WTC11 (cell line): Measurements from ENCODE around the gene GNRHR. TPM values are rescaled to one million over a fixed set of nuclear protein-coding genes. Genes with fewer than 3 reads are reported as not detected.

Experiments used
- CREM ChIP-seq: sonication (generic); formaldehyde crosslinking; IDR thresholded peaks from 2 replicates; pipeline ENCODE4 v1.8.1; 2022; ENCODE audit warnings: mild to moderate bottlenecking, missing genetic modification reagents, moderate library complexity
- ELF4 ChIP-seq: sonication (generic); formaldehyde crosslinking; IDR thresholded peaks from 2 replicates; pipeline ENCODE4 v1.8.1; 2022; ENCODE audit warnings: low read depth, mild to moderate bottlenecking, moderate library complexity, missing genetic modification reagents
- FOXK1 ChIP-seq: sonication (generic); formaldehyde crosslinking; IDR thresholded peaks from 2 replicates; pipeline ENCODE4 v1.8.0; 2022; ENCODE audit warnings: mild to moderate bottlenecking, moderate library complexity, missing genetic modification reagents
- GRHL2 ChIP-seq: fragments of 250-450 bp; sonication (Bioruptor Pico); IDR thresholded peaks from 2 replicates; pipeline ENCODE4 v1.8.0; 2022; ENCODE audit warnings: mild to moderate bottlenecking, moderate library complexity; ENCODE audit not compliant: insufficient replicate concordance, severe bottlenecking
- MYBL2 ChIP-seq: sonication (generic); formaldehyde crosslinking; IDR thresholded peaks from 2 replicates; pipeline ENCODE4 v1.8.1; 2023; ENCODE audit warnings: mild to moderate bottlenecking, moderate library complexity, missing genetic modification reagents
- NFE2L1 ChIP-seq: sonication (generic); formaldehyde crosslinking; IDR thresholded peaks from 2 replicates; pipeline ENCODE4 v1.8.1; 2023; ENCODE audit warnings: missing genetic modification reagents
- PRRX2 ChIP-seq: fragments of 250-450 bp; sonication (Bioruptor Pico); IDR thresholded peaks from 2 replicates; pipeline ENCODE4 v1.8.0; 2021; ENCODE audit warnings: mild to moderate bottlenecking
- RORB ChIP-seq: fragments of 250-450 bp; sonication (Bioruptor Pico); IDR thresholded peaks from 2 replicates; pipeline ENCODE4 v1.9.0; 2021; ENCODE audit warnings: mild to moderate bottlenecking
- TCF7 ChIP-seq: sonication (generic); formaldehyde crosslinking; IDR thresholded peaks from 2 replicates; pipeline ENCODE4 v1.8.0; 2022; ENCODE audit warnings: mild to moderate bottlenecking, low read depth, missing genetic modification reagents, moderate library complexity
- TEAD1 ChIP-seq: sonication (generic); formaldehyde crosslinking; IDR thresholded peaks from 2 replicates; pipeline ENCODE4 v1.8.0; 2022; ENCODE audit warnings: mild to moderate bottlenecking, missing genetic modification reagents
- TEAD4 ChIP-seq: sonication (generic); formaldehyde crosslinking; IDR thresholded peaks from 2 replicates; pipeline ENCODE4 v1.8.0; 2022; ENCODE audit warnings: mild to moderate bottlenecking, missing genetic modification reagents
- ZNF121 ChIP-seq: sonication (generic); formaldehyde crosslinking; IDR thresholded peaks from 2 replicates; pipeline ENCODE4 v1.8.0; 2023; ENCODE audit warnings: missing genetic modification reagents
- ZNF671 ChIP-seq: fragments of 250-450 bp; sonication (Bioruptor Pico); IDR thresholded peaks from 2 replicates; pipeline ENCODE4 v1.8.0; 2021; ENCODE audit warnings: mild to moderate bottlenecking
- total RNA-seq: library from RNA; stranded (reverse); gene quantifications from 3 replicates; pipeline ENCODE4 v1.2.3, GENCODE V29; 2021
- TF ChIP-seq, protein P1 (sequence below): fragments of 250-450 bp; sonication (Bioruptor Pico); IDR thresholded peaks from 2 replicates; pipeline ENCODE4 v1.9.0; 2021; ENCODE audit warnings: mild to moderate bottlenecking, borderline replicate concordance
- TF ChIP-seq, protein P2 (sequence below): sonication (generic); formaldehyde crosslinking; IDR thresholded peaks from 2 replicates; pipeline ENCODE4 v1.8.0; 2022; ENCODE audit warnings: mild to moderate bottlenecking, missing genetic modification reagents
- TF ChIP-seq, protein P3 (sequence below): fragments of 250-450 bp; sonication (Bioruptor Pico); IDR thresholded peaks from 2 replicates; pipeline ENCODE4 v1.9.0; 2021; ENCODE audit warnings: mild to moderate bottlenecking
- TF ChIP-seq, protein P4 (sequence below): fragments of 250-450 bp; sonication (Bioruptor Pico); IDR thresholded peaks from 2 replicates; pipeline ENCODE4 v1.9.0; 2021; ENCODE audit warnings: moderate library complexity, mild to moderate bottlenecking, inconsistent platforms, borderline replicate concordance
- TF ChIP-seq, protein P5 (sequence below): sonication (generic); formaldehyde crosslinking; IDR thresholded peaks from 2 replicates; pipeline ENCODE4 v1.8.0; 2022; ENCODE audit warnings: missing genetic modification reagents
- TF ChIP-seq, protein P6 (sequence below): sonication (generic); formaldehyde crosslinking; IDR thresholded peaks from 2 replicates; pipeline ENCODE4 v1.8.1; 2022; ENCODE audit warnings: mild to moderate bottlenecking, moderate library complexity, missing genetic modification reagents
- TF ChIP-seq, protein P7 (sequence below): sonication (generic); formaldehyde crosslinking; IDR thresholded peaks from 2 replicates; pipeline ENCODE4 v1.8.0; 2022; ENCODE audit warnings: mild to moderate bottlenecking, missing genetic modification reagents
- TF ChIP-seq, protein P8 (sequence below): sonication (generic); formaldehyde crosslinking; IDR thresholded peaks from 2 replicates; pipeline ENCODE4 v1.8.0; 2022; ENCODE audit warnings: mild to moderate bottlenecking, missing genetic modification reagents
- TF ChIP-seq, protein P9 (sequence below): sonication (generic); formaldehyde crosslinking; IDR thresholded peaks from 2 replicates; pipeline ENCODE4 v1.8.1; 2022; ENCODE audit warnings: mild to moderate bottlenecking, missing genetic modification reagents, moderate library complexity, borderline replicate concordance
- TF ChIP-seq, protein P10 (sequence below): sonication (generic); formaldehyde crosslinking; IDR thresholded peaks from 2 replicates; pipeline ENCODE4 v1.8.0; 2023; ENCODE audit warnings: missing genetic modification reagents

Gene GNRHR
- total RNA-seq, 1 experiment from 2014 or later: not detected

DNA sequence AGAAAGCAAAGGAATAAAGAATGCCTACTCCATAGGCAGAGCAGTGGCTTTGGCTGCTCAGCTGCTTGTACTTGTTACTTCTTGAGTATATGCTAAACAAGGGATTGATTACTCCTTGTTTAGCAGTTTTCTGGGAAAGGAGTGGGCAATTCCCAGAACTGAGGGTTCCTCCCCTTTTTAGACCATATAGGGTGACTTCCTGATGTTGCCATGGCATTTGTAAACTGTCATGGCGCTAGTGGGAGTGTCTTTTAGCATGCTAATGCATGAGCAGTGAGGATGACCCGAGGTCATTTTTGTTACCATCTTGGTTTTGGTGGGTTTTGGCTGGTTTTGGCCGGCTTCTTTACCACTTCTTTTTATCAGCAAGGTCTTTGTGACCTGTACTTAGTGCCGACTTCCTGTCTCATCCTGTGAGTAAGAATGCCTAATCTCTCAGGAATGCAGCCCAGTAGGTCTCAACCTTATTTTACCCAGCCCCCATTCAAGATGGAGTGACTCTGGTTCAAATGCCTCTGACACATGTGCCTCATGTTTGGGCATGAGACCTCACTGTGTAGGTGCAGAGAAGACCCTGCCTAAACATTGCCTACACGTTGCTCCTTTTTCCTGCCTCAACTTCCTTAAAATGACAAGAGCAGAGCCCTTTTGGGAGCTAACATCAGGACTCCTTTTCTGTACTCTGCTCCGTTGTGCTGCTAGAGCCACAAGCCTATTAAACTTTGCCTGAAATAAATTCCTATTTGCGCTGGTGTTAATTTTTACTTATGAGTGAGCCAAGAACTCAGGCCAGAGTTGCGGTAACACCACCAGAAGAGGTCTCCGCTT lies 32.2 kb downstream of the GNRHR start (continued):
- TF ChIP-seq, protein P1, sequence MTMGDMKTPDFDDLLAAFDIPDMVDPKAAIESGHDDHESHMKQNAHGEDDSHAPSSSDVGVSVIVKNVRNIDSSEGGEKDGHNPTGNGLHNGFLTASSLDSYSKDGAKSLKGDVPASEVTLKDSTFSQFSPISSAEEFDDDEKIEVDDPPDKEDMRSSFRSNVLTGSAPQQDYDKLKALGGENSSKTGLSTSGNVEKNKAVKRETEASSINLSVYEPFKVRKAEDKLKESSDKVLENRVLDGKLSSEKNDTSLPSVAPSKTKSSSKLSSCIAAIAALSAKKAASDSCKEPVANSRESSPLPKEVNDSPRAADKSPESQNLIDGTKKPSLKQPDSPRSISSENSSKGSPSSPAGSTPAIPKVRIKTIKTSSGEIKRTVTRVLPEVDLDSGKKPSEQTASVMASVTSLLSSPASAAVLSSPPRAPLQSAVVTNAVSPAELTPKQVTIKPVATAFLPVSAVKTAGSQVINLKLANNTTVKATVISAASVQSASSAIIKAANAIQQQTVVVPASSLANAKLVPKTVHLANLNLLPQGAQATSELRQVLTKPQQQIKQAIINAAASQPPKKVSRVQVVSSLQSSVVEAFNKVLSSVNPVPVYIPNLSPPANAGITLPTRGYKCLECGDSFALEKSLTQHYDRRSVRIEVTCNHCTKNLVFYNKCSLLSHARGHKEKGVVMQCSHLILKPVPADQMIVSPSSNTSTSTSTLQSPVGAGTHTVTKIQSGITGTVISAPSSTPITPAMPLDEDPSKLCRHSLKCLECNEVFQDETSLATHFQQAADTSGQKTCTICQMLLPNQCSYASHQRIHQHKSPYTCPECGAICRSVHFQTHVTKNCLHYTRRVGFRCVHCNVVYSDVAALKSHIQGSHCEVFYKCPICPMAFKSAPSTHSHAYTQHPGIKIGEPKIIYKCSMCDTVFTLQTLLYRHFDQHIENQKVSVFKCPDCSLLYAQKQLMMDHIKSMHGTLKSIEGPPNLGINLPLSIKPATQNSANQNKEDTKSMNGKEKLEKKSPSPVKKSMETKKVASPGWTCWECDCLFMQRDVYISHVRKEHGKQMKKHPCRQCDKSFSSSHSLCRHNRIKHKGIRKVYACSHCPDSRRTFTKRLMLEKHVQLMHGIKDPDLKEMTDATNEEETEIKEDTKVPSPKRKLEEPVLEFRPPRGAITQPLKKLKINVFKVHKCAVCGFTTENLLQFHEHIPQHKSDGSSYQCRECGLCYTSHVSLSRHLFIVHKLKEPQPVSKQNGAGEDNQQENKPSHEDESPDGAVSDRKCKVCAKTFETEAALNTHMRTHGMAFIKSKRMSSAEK (CRISPR knock-in tag): peak; percentile 99
- TF ChIP-seq TCF7: no peak
- TF ChIP-seq CREM (CRISPR knock-in tag): no peak
- TF ChIP-seq FOXK1 (CRISPR knock-in tag): no peak
- no peak for TF ChIP-seq GRHL2 (CRISPR knock-in tag)
- TF ChIP-seq NFE2L1: no peak
- TF ChIP-seq, protein P2, sequence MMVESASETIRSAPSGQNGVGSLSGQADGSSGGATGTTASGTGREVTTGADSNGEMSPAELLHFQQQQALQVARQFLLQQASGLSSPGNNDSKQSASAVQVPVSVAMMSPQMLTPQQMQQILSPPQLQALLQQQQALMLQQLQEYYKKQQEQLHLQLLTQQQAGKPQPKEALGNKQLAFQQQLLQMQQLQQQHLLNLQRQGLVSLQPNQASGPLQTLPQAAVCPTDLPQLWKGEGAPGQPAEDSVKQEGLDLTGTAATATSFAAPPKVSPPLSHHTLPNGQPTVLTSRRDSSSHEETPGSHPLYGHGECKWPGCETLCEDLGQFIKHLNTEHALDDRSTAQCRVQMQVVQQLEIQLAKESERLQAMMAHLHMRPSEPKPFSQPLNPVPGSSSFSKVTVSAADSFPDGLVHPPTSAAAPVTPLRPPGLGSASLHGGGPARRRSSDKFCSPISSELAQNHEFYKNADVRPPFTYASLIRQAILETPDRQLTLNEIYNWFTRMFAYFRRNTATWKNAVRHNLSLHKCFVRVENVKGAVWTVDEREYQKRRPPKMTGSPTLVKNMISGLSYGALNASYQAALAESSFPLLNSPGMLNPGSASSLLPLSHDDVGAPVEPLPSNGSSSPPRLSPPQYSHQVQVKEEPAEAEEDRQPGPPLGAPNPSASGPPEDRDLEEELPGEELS (CRISPR knock-in tag): no peak
- TF ChIP-seq, protein P3, sequence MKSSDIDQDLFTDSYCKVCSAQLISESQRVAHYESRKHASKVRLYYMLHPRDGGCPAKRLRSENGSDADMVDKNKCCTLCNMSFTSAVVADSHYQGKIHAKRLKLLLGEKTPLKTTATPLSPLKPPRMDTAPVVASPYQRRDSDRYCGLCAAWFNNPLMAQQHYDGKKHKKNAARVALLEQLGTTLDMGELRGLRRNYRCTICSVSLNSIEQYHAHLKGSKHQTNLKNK (CRISPR knock-in tag): no peak
- TF ChIP-seq ZNF121 (CRISPR knock-in tag): no peak
- TF ChIP-seq, protein P4, sequence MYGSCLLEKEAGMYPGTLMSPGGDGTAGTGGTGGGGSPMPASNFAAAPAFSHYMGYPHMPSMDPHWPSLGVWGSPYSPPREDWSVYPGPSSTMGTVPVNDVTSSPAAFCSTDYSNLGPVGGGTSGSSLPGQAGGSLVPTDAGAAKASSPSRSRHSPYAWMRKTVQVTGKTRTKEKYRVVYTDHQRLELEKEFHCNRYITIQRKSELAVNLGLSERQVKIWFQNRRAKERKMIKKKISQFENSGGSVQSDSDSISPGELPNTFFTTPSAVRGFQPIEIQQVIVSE: no peak
- TF ChIP-seq, protein P5, sequence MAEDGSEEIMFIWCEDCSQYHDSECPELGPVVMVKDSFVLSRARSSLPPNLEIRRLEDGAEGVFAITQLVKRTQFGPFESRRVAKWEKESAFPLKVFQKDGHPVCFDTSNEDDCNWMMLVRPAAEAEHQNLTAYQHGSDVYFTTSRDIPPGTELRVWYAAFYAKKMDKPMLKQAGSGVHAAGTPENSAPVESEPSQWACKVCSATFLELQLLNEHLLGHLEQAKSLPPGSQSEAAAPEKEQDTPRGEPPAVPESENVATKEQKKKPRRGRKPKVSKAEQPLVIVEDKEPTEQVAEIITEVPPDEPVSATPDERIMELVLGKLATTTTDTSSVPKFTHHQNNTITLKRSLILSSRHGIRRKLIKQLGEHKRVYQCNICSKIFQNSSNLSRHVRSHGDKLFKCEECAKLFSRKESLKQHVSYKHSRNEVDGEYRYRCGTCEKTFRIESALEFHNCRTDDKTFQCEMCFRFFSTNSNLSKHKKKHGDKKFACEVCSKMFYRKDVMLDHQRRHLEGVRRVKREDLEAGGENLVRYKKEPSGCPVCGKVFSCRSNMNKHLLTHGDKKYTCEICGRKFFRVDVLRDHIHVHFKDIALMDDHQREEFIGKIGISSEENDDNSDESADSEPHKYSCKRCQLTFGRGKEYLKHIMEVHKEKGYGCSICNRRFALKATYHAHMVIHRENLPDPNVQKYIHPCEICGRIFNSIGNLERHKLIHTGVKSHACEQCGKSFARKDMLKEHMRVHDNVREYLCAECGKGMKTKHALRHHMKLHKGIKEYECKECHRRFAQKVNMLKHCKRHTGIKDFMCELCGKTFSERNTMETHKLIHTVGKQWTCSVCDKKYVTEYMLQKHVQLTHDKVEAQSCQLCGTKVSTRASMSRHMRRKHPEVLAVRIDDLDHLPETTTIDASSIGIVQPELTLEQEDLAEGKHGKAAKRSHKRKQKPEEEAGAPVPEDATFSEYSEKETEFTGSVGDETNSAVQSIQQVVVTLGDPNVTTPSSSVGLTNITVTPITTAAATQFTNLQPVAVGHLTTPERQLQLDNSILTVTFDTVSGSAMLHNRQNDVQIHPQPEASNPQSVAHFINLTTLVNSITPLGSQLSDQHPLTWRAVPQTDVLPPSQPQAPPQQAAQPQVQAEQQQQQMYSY (CRISPR knock-in tag): no peak
- no peak for TF ChIP-seq MYBL2
- no peak for TF ChIP-seq TEAD4
- TF ChIP-seq, protein P6, sequence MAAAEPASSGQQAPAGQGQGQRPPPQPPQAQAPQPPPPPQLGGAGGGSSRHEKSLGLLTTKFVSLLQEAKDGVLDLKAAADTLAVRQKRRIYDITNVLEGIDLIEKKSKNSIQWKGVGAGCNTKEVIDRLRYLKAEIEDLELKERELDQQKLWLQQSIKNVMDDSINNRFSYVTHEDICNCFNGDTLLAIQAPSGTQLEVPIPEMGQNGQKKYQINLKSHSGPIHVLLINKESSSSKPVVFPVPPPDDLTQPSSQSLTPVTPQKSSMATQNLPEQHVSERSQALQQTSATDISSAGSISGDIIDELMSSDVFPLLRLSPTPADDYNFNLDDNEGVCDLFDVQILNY (CRISPR knock-in tag): no peak
- TF ChIP-seq, protein P7, sequence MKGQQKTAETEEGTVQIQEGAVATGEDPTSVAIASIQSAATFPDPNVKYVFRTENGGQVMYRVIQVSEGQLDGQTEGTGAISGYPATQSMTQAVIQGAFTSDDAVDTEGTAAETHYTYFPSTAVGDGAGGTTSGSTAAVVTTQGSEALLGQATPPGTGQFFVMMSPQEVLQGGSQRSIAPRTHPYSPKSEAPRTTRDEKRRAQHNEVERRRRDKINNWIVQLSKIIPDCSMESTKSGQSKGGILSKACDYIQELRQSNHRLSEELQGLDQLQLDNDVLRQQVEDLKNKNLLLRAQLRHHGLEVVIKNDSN (CRISPR knock-in tag): no peak
- TF ChIP-seq, protein P8, sequence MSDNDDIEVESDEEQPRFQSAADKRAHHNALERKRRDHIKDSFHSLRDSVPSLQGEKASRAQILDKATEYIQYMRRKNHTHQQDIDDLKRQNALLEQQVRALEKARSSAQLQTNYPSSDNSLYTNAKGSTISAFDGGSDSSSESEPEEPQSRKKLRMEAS (CRISPR knock-in tag): no peak
- peak; percentile 94 for TF ChIP-seq ZNF671
- TF ChIP-seq ELF4: no peak
- TF ChIP-seq, protein P9, sequence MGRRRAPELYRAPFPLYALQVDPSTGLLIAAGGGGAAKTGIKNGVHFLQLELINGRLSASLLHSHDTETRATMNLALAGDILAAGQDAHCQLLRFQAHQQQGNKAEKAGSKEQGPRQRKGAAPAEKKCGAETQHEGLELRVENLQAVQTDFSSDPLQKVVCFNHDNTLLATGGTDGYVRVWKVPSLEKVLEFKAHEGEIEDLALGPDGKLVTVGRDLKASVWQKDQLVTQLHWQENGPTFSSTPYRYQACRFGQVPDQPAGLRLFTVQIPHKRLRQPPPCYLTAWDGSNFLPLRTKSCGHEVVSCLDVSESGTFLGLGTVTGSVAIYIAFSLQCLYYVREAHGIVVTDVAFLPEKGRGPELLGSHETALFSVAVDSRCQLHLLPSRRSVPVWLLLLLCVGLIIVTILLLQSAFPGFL (CRISPR knock-in tag): no peak
- no peak; the same call in 1 of the 2 replicates for TF ChIP-seq TEAD1 (CRISPR knock-in tag)
- no peak for TF ChIP-seq RORB (CRISPR knock-in tag)
- peak; percentile 94 for TF ChIP-seq PRRX2 (CRISPR knock-in tag)
- TF ChIP-seq, protein P10, sequence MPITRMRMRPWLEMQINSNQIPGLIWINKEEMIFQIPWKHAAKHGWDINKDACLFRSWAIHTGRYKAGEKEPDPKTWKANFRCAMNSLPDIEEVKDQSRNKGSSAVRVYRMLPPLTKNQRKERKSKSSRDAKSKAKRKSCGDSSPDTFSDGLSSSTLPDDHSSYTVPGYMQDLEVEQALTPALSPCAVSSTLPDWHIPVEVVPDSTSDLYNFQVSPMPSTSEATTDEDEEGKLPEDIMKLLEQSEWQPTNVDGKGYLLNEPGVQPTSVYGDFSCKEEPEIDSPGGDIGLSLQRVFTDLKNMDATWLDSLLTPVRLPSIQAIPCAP (CRISPR knock-in tag): no peak
